NB4 (cell line): ENCODE measurements around the gene MEF2D.

Source experiments
- DNase-seq: peaks from one replicate; pipeline ENCODE4 v3.0.0; 2010; ENCODE audit warnings: low read depth
- H3K4me3 ChIP-seq: one replicate; pipeline ENCODE4 v1.5.1; 2011; ENCODE audit warnings: mild to moderate bottlenecking, low read depth, low read length, moderate library complexity
- CTCF ChIP-seq: IDR thresholded peaks from one replicate; pipeline ENCODE4 v1.5.1; 2012; ENCODE audit warnings: low read depth, low read length
- MAX ChIP-seq: IDR thresholded peaks from 2 replicates; pipeline ENCODE4 v1.6.1; 2011; ENCODE audit warnings: low read depth, low read length
- MYC ChIP-seq: IDR thresholded peaks from 2 replicates; pipeline ENCODE4 v1.6.1; 2011; ENCODE audit warnings: low read depth, low read length
- POLR2A ChIP-seq: IDR thresholded peaks from 2 replicates; pipeline ENCODE4 v1.6.1; 2011; ENCODE audit warnings: mild to moderate bottlenecking; ENCODE audit not compliant: insufficient read length; ENCODE audit errors: extremely low read depth

Gene MEF2D

GRCh38 chr1:156416993-156417392, 83.6 kb downstream of the MEF2D start:
- TF ChIP-seq CTCF: no peak
- TF ChIP-seq MAX: no peak

GRCh38 chr1:156414461-156415064, 86.0 kb downstream of the MEF2D start:
- no peak overlapping the region for H3K4me3 ChIP-seq
- TF ChIP-seq MYC (no peak), POLR2A (no peak), CTCF (no peak), MAX (no peak)
- peak; percentile 16 for DNase-seq

More at GRCh38 chr1:156416993-156417392, 83.6 kb downstream of the MEF2D start:
- no peak overlapping the region for H3K4me3 ChIP-seq
- DNase-seq: no peak
